Upper lobe of left lung (tissue), 6 donors: ENCODE measurements around the gene GALNS. TPM values are rescaled to one million over a fixed set of nuclear protein-coding genes. Genes with fewer than 3 reads are reported as not detected.

Source experiments
- ATAC-seq, 2 donors: fragments of 200-7000 bp; cut with Tn5 transposase; one replicate each; pipeline ENCODE4 v1.9.1; 2022; ENCODE audit warnings: mild to moderate bottlenecking in 2 of 2, moderate library complexity in 2 of 2; ENCODE audit not compliant: low FRiP score in 2 of 2
- DNase-seq, 2 donors: peaks; one replicate each; pipeline ENCODE4 v3.0.0-alpha.2; 2019 to 2020
- H3K27ac ChIP-seq, 4 donors: fragments of 200-600 bp; sonication (generic); one replicate each; pipeline ENCODE4 v1.5.1; 2016 to 2019
- H3K27me3 ChIP-seq, 4 donors: fragments of 200-600 bp; sonication (generic); one replicate each; pipeline ENCODE4 v1.5.1; 2017 to 2019
- H3K36me3 ChIP-seq, 4 donors: fragments of 200-600 bp; sonication (generic); one replicate each; pipeline ENCODE4 v1.5.1; 2016 to 2019
- H3K4me1 ChIP-seq, 4 donors: fragments of 200-600 bp; sonication (generic); one replicate each; pipeline ENCODE4 v1.5.1; 2018 to 2019
- H3K4me3 ChIP-seq, 4 donors: fragments of 200-600 bp; sonication (generic); one replicate each; pipeline ENCODE4 v1.5.1; 2017 to 2019; ENCODE audit warnings: mild to moderate bottlenecking in 2 of 4, moderate library complexity in 1 of 4
- H3K9me3 ChIP-seq, 4 donors: fragments of 200-600 bp; sonication (generic); one replicate each; pipeline ENCODE4 v1.5.1; 2018 to 2019
- CTCF ChIP-seq, 6 experiments: fragments of 450-650 bp in 4 of 6; fragments of 200-600 bp in 2 of 6; sonication (generic) in 2 of 6; IDR thresholded peaks; one replicate each; pipeline ENCODE4 v1.5.1; 2016 to 2019; ENCODE audit warnings: antibody characterized with exemption in 6 of 6
- EP300 ChIP-seq, 4 donors: sonication (generic); formaldehyde crosslinking; IDR thresholded peaks; one replicate each; pipeline ENCODE4 v1.5.1; 2017; ENCODE audit warnings: antibody characterized with exemption in 4 of 4, control low read depth in 2 of 4
- POLR2A ChIP-seq, 4 donors: fragments of 450-650 bp; IDR thresholded peaks; one replicate each; pipeline ENCODE4 v1.5.1; 2016 to 2017; ENCODE audit warnings: antibody characterized with exemption in 4 of 4, mild to moderate bottlenecking in 2 of 4
- POLR2AphosphoS5 ChIP-seq, 2 donors: sonication (generic); formaldehyde crosslinking; IDR thresholded peaks; one replicate each; pipeline ENCODE4 v1.5.1; 2017; ENCODE audit warnings: antibody characterized with exemption in 2 of 2
- WGBS, 2 donors: methylation state at CpG; one replicate each; pipeline ENCODE4 v1.1.5; 2017 to 2018; 5-methylcytosine and 5-hydroxymethylcytosine counted together
- total RNA-seq, 6 donors: library from RNA; depleted of rRNA in 4 of 6; stranded (reverse); fragments of >200 nt in 4 of 6; gene quantifications; one replicate each; pipeline versions ENCODE4 v1.1.0 to v1.2.1, GENCODE V29; 2016 to 2021
- donor health status: DM: no; HTN: no; CAD: no; lungs with moderate emphysema.
- donor health status: DM: no; HTN: yes; CAD: no; lungs with severe emphysema.

The GALNS gene
- total RNA-seq, 6 donors from 2014 or later: 24.8 to 140 (median 45.6) TPM

GRCh38 chr16:88807142-88807625 is 49.6 kb downstream of the GALNS start:
- no peak overlapping the region for H3K27ac ChIP-seq
- peaks cover 35 to 57% (median 36%) of the 10 kb centered on the region in 4 donors for H3K4me1 ChIP-seq
- DNase-seq: peak in 1 of 2 donors; percentile 83
- H3K9me3 ChIP-seq: no peaks in the 10 kb centered on the region
- H3K4me3 ChIP-seq: no peak overlapping the region
- TF ChIP-seq POLR2A (IDR thresholded peaks at IDR 0.05) (no peak), EP300 (IDR thresholded peaks at IDR 0.05) (no peak), POLR2AphosphoS5 (IDR thresholded peaks at IDR 0.05) (no peak), CTCF (IDR thresholded peaks at IDR 0.05) (no peak)
- peaks cover 0 to 22% (median 10%) of the 10 kb centered on the region in 4 donors for H3K36me3 ChIP-seq
- no peaks in the 10 kb centered on the region for H3K27me3 ChIP-seq
- no peak for ATAC-seq
- WGBS, 2 donors: 93 to 100% methylated on average over 1 to 24 of the region's 24 CpGs

GRCh38 chr16:88806491-88807111 is 50.1 kb downstream of the GALNS start:
- TF ChIP-seq POLR2A (IDR thresholded peaks at IDR 0.05) (no peak), POLR2AphosphoS5 (IDR thresholded peaks at IDR 0.05) (no peak), EP300 (IDR thresholded peaks at IDR 0.05) (no peak), CTCF (IDR thresholded peaks at IDR 0.05) (no peak)
- ATAC-seq: no peak
- peaks cover 32 to 57% (median 36%) of the 10 kb centered on the region in 4 donors for H3K4me1 ChIP-seq
- H3K4me3 ChIP-seq: no peak overlapping the region
- H3K27me3 ChIP-seq: no peaks in the 10 kb centered on the region
- 87 to 93% methylated on average over 6 to 26 of the region's 27 CpGs for WGBS, 2 donors
- H3K36me3 ChIP-seq: peaks cover 0 to 22% (median 10%) of the 10 kb centered on the region in 4 donors
- H3K9me3 ChIP-seq: no peaks in the 10 kb centered on the region
- no peak overlapping the region for H3K27ac ChIP-seq
- peak in 1 of 2 donors; percentile 85 for DNase-seq

- WGBS, 2 donors: 93 to 96% methylated on average over 18 to 21 of the region's 21 CpGs
- H3K9me3 ChIP-seq: no peaks in the 10 kb centered on the region
- no peak for TF ChIP-seq EP300 (IDR thresholded peaks at IDR 0.05)
- TF ChIP-seq POLR2A (IDR thresholded peaks at IDR 0.05): no peak
- no peak for TF ChIP-seq CTCF (IDR thresholded peaks at IDR 0.05)
- no peak for TF ChIP-seq POLR2AphosphoS5 (IDR thresholded peaks at IDR 0.05)
- no peaks in the 10 kb centered on the region for H3K27me3 ChIP-seq
- H3K36me3 ChIP-seq: peaks cover 0 to 22% (median 10%) of the 10 kb centered on the region in 4 donors
- H3K4me1 ChIP-seq: peaks cover 28 to 54% (median 33%) of the 10 kb centered on the region in 4 donors
- DNase-seq: peak in 1 of 2 donors; percentile 85
- no peak for ATAC-seq
- no peak overlapping the region for H3K27ac ChIP-seq
- H3K4me3 ChIP-seq: no peak overlapping the region
These were observed 50.8 kb downstream of the GALNS start for GRCh38 chr16:88805887-88806393.

- TF ChIP-seq POLR2A (IDR thresholded peaks at IDR 0.05): no peak
- no peak for TF ChIP-seq CTCF (IDR thresholded peaks at IDR 0.05)
- TF ChIP-seq POLR2AphosphoS5 (IDR thresholded peaks at IDR 0.05): no peak
- no peak for TF ChIP-seq EP300 (IDR thresholded peaks at IDR 0.05)
- Histone ChIP-seq H3K27me3 (no peaks in the 10 kb centered on the region), H3K27ac (no peak overlapping the region), H3K4me3 (no peak overlapping the region), H3K36me3 (peaks cover 0 to 22% (median 10%) of the 10 kb centered on the region in 4 donors), H3K9me3 (no peaks in the 10 kb centered on the region), H3K4me1 (peaks cover 22 to 48% (median 27%) of the 10 kb centered on the region in 4 donors)
- 88 to 100% methylated on average over 4 to 22 of the region's 22 CpGs for WGBS, 2 donors
- DNase-seq (peak in 1 of 2 donors; percentile 81), ATAC-seq (no peak)
These were observed 51.4 kb downstream of the GALNS start for GRCh38 chr16:88805340-88805715.
